ENCODE measurements around the gene GIPC1. TPM values are rescaled to one million over a fixed set of nuclear protein-coding genes. Genes with fewer than 3 reads are reported as not detected.
A peak's percentile ranks its signal among the peaks of the same experiment; 100 is the strongest.

The GIPC1 gene
- total and polyA plus RNA-seq, 9 of the 15 experiments (the other 6 are each of a cell fraction or from before 2014, with no cell fraction given) = 0.49 to 54.7 (median 24.8) TPM

DNA sequence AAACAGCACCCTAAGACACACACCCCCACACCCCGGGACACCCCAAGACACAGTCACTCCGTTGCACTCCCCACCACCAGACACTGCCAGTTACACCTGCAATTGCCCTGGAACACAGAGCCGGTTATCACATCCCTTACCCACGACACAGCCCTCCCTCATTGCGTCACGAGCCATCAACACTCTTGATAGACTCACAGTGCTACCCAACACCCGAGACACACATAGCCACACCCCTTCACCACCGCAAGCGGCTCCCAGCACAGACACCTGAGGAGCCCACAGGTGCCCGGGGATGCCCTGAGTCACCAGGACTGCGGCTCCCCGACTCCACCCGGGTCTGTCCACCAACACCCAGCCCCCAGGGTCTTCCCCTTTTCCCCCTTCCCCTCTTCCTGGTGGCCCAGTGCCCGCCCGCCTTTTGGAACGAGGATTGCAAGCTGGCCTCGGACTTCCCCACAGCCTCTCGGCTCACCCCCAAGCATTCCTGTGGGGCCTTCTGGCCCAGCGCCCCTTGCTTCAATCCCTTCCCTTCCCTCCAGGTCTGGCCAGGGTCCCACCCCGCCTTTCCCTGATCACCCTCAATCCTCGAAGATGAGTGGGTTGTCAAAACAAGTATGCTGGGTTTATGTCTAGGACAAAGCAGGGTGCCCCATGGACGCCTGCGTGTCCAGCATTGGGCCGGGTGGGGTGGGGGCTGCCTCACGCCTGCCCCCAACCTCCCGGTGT, 19.1 kb downstream of the GIPC1 start:
- Histone ChIP-seq H3K4me1 (replicated peaks in 1 of 2; ENCODE audit: control insufficient read depth in 2 of 2, insufficient read depth in 2 of 2, low read length in 2 of 2) (peaks cover 11 to 72% of the 10 kb centered on the region in 2 experiments), H3K27me3 (ENCODE audit: control insufficient read depth in 2 of 2, insufficient read depth in 2 of 2, low read length in 2 of 2) (no peaks in the 10 kb centered on the region), H3K4me3 (no peak overlapping the region), H4K20me1 (replicated peaks; ENCODE audit: control insufficient read depth, insufficient read depth, low read length) (no peaks in the 10 kb centered on the region), H3K4me2 (ENCODE audit: insufficient read depth, low read length) (peak overlapping the region; percentile 21; the same call in 1 of the 2 replicates), H3K27ac (ENCODE audit: extremely low read depth, low read depth, low read length) (no peak overlapping the region), H2AFZ (ENCODE audit: low read depth, low read length) (no peak overlapping the region), H3K9ac (ENCODE audit: insufficient read depth in 1 of 2, low read depth in 2 of 2, low read length in 2 of 2) (peak overlapping the region in 1 of 2 experiments; percentile 76; a peak in 2 of 4 replicates), H3K9me1 (ENCODE audit: control insufficient read depth, insufficient read depth, low read length) (no peaks in the 10 kb centered on the region), H3K79me2 (ENCODE audit: control insufficient read depth, insufficient read depth, low read length) (no peaks in the 10 kb centered on the region), H3K9me3 (replicated peaks; ENCODE audit: control insufficient read depth, insufficient read depth, low read depth, low read length) (no peaks in the 10 kb centered on the region), H3K36me3 (ENCODE audit: control insufficient read depth, insufficient read depth, low read length) (peaks cover 13% of the 10 kb centered on the region; the same call in 2 of the 3 replicates)
- no TSS peak for BruUV-seq (replicated peaks)
- ATAC-seq = peak; percentile 56
- 47% methylated on average over 21 of the region's 26 CpGs for WGBS (ENCODE audit: insufficient coverage, low coverage, missing lambda C conversion rate)
- intact Hi-C loops (cut with micrococcal nuclease) = no loop called here
- DNase-seq (ENCODE audit: extremely low read depth in 1 of 4, low spot score in 3 of 4) = peak; percentile 61 to 67 (median 64)
- CTCF ChIA-PET (ENCODE audit: low intra/inter-chr PET ratio) = no interaction called here
- peak; percentile 86 for FAIRE-seq
- in situ Hi-C loops (cut with MboI) = loop anchor here (5.0 kb wide), 1 partner anchor 280 kb away; no protein-coding TSS in a partner anchor
- POLR2A ChIA-PET = no interaction called here
- TF ChIP-seq ELF4 (CRISPR knock-in tag; IDR thresholded peaks at IDR 0.05) (0 out of 2 replicates have a peak, but pooled peaks have one; percentile 51), OTX1 (CRISPR knock-in tag; IDR thresholded peaks at IDR 0.05) (peak; percentile 72; the same call in 1 of the 2 replicates), BHLHE40 (IDR thresholded peaks at IDR 0.05; ENCODE audit: low read length) (peak; percentile 16; the same call in 1 of the 2 replicates), NFE2L1 (tag; IDR thresholded peaks at IDR 0.05; ENCODE audit: borderline replicate concordance, low read depth) (no peak), SMARCA4 (IDR thresholded peaks at IDR 0.05) (0 out of 2 replicates have a peak, but pooled peaks have one; percentile 20), SMAD4 (CRISPR knock-in tag; conservative IDR thresholded peaks at IDR 0.05) (0 out of 2 replicates have a peak, but pooled peaks have one; percentile 10), MEIS2 (IDR thresholded peaks at IDR 0.05; ENCODE audit: partially characterized antibody) (peak; percentile 27), CEBPG (CRISPR knock-in tag; IDR thresholded peaks at IDR 0.05) (peak; percentile 85), CEBPG (tag; conservative IDR thresholded peaks at IDR 0.05 in 1 of 2, IDR thresholded peaks at IDR 0.05 in 1 of 2) (peak; percentile 62 to 85), CREB1 (IDR thresholded peaks at IDR 0.05) (peak; percentile 77), CREB1 (CRISPR knock-in tag; IDR thresholded peaks at IDR 0.05) (peak; percentile 52), ZNF436 (CRISPR knock-in tag; IDR thresholded peaks at IDR 0.05) (no peak), NCOA1 (IDR thresholded peaks at IDR 0.05; ENCODE audit: low read depth) (0 out of 2 replicates have a peak, but pooled peaks have one; percentile 29)
- TF ChIP-seq, protein P1, sequence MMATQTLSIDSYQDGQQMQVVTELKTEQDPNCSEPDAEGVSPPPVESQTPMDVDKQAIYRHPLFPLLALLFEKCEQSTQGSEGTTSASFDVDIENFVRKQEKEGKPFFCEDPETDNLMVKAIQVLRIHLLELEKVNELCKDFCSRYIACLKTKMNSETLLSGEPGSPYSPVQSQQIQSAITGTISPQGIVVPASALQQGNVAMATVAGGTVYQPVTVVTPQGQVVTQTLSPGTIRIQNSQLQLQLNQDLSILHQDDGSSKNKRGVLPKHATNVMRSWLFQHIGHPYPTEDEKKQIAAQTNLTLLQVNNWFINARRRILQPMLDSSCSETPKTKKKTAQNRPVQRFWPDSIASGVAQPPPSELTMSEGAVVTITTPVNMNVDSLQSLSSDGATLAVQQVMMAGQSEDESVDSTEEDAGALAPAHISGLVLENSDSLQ (IDR thresholded peaks at IDR 0.05) = peak; percentile 65
- TF ChIP-seq, protein P2, sequence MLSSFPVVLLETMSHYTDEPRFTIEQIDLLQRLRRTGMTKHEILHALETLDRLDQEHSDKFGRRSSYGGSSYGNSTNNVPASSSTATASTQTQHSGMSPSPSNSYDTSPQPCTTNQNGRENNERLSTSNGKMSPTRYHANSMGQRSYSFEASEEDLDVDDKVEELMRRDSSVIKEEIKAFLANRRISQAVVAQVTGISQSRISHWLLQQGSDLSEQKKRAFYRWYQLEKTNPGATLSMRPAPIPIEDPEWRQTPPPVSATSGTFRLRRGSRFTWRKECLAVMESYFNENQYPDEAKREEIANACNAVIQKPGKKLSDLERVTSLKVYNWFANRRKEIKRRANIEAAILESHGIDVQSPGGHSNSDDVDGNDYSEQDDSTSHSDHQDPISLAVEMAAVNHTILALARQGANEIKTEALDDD (IDR thresholded peaks at IDR 0.05) = no peak
- TF ChIP-seq, protein P3, sequence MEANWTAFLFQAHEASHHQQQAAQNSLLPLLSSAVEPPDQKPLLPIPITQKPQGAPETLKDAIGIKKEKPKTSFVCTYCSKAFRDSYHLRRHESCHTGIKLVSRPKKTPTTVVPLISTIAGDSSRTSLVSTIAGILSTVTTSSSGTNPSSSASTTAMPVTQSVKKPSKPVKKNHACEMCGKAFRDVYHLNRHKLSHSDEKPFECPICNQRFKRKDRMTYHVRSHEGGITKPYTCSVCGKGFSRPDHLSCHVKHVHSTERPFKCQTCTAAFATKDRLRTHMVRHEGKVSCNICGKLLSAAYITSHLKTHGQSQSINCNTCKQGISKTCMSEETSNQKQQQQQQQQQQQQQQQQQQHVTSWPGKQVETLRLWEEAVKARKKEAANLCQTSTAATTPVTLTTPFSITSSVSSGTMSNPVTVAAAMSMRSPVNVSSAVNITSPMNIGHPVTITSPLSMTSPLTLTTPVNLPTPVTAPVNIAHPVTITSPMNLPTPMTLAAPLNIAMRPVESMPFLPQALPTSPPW (CRISPR knock-in tag; IDR thresholded peaks at IDR 0.05) = peak; percentile 44; the same call in 1 of the 2 replicates

All from K562 (cell line).